Osteocyte (in vitro differentiated cells): ENCODE measurements around the gene AGBL2. TPM values are rescaled to one million over a fixed set of nuclear protein-coding genes. Genes with fewer than 3 reads are reported as not detected.
"Not testable (repeated sequence)": the region's sequence is repeated elsewhere in the genome, so short reads cannot be mapped to it uniquely, and the experiment has no call there.

ENCODE experiments used
- DNase-seq: peaks from one replicate; pipeline ENCODE4 v3.0.0; 2021; ENCODE audit warnings: mixed read lengths; ENCODE audit not compliant: unreplicated experiment; ENCODE audit errors: extremely low spot score
- H3K27ac Mint-ChIP-seq: one replicate; pipeline ENCODE4 v1.8.0; 2021; ENCODE audit warnings: mild to moderate bottlenecking, mixed read lengths; ENCODE audit not compliant: unreplicated experiment
- H3K27me3 Mint-ChIP-seq: one replicate; pipeline ENCODE4 v1.8.0; 2021; ENCODE audit warnings: mixed read lengths; ENCODE audit not compliant: unreplicated experiment
- H3K36me3 Mint-ChIP-seq: one replicate; pipeline ENCODE4 v1.8.0; 2021; ENCODE audit warnings: mixed read lengths; ENCODE audit not compliant: unreplicated experiment
- H3K4me1 Mint-ChIP-seq: one replicate; pipeline ENCODE4 v1.8.0; 2021; ENCODE audit warnings: mixed read lengths; ENCODE audit not compliant: unreplicated experiment
- H3K4me3 Mint-ChIP-seq: one replicate; pipeline ENCODE4 v1.8.0; 2021; ENCODE audit warnings: mild to moderate bottlenecking, moderate library complexity, mixed read lengths; ENCODE audit not compliant: unreplicated experiment
- H3K9me3 Mint-ChIP-seq: one replicate; pipeline ENCODE4 v1.8.0; 2021; ENCODE audit warnings: mixed read lengths; ENCODE audit not compliant: unreplicated experiment
- CTCF ChIP-seq: fragments of 200-600 bp; sonication (generic); IDR thresholded peaks from 2 replicates; pipeline ENCODE4 v1.5.0; 2021; ENCODE audit warnings: antibody characterized with exemption, mild to moderate bottlenecking, moderate library complexity
- total RNA-seq: library from RNA; stranded (reverse); gene quantifications from 2 replicates; pipeline ENCODE4 v1.2.1, GENCODE V29; 2021

Gene AGBL2
- total RNA-seq, 1 donor from 2014 or later, result 0.75 TPM

GRCh38 chr11:47689480-47689879, 25.7 kb downstream of the AGBL2 start:
- Mint-ChIP-seq H3K27me3 (no peaks in the 10 kb centered on the region), H3K36me3 (no peaks in the 10 kb centered on the region), H3K4me3 (no peak overlapping the region), H3K9me3 (no peaks in the 10 kb centered on the region), H3K27ac (no peak overlapping the region), H3K4me1 (no peaks in the 10 kb centered on the region)
- DNase-seq, result no peak
- no peak for TF ChIP-seq CTCF

- no peaks in the 10 kb centered on the region for H3K27me3 Mint-ChIP-seq
- no peak for TF ChIP-seq CTCF
- H3K4me3 Mint-ChIP-seq, result no peak overlapping the region
- no peaks in the 10 kb centered on the region for H3K9me3 Mint-ChIP-seq
- DNase-seq, result no peak
- no peaks in the 10 kb centered on the region for H3K4me1 Mint-ChIP-seq
- no peaks in the 10 kb centered on the region for H3K36me3 Mint-ChIP-seq
- no peak overlapping the region for H3K27ac Mint-ChIP-seq
Measured at GRCh38 chr11:47688991-47689390, 26.2 kb downstream of the AGBL2 start.

GRCh38 chr11:47688111-47688510, 27.1 kb downstream of the AGBL2 start:
- Mint-ChIP-seq H3K4me1 (no peaks in the 10 kb centered on the region), H3K36me3 (no peaks in the 10 kb centered on the region), H3K27me3 (no peaks in the 10 kb centered on the region), H3K4me3 (no peak overlapping the region), H3K9me3 (no peaks in the 10 kb centered on the region), H3K27ac (no peak overlapping the region)
- no peak for TF ChIP-seq CTCF
- no peak for DNase-seq

GRCh38 chr11:47686704-47687103, 28.5 kb downstream of the AGBL2 start:
- not testable (repeated sequence) for H3K27ac Mint-ChIP-seq, H3K9me3 Mint-ChIP-seq

GRCh38 chr11:47686151-47686550, 29.0 kb downstream of the AGBL2 start:
- Mint-ChIP-seq H3K27me3 (peaks cover 2% of the 10 kb centered on the region), H3K9me3 (no peaks in the 10 kb centered on the region), H3K27ac (no peak overlapping the region), H3K4me3 (no peak overlapping the region), H3K36me3 (no peaks in the 10 kb centered on the region), H3K4me1 (peaks cover 6% of the 10 kb centered on the region)
- DNase-seq, result no peak
- TF ChIP-seq CTCF, result no peak

More at GRCh38 chr11:47686704-47687103, 28.5 kb downstream of the AGBL2 start:
- H3K36me3 Mint-ChIP-seq, DNase-seq, H3K27me3 Mint-ChIP-seq, H3K4me1 Mint-ChIP-seq, H3K4me3 Mint-ChIP-seq: not testable (repeated sequence)

- DNase-seq, result no peak
- Mint-ChIP-seq H3K36me3 (no peaks in the 10 kb centered on the region), H3K27ac (no peak overlapping the region), H3K9me3 (no peaks in the 10 kb centered on the region), H3K27me3 (no peaks in the 10 kb centered on the region), H3K4me1 (peaks cover 2% of the 10 kb centered on the region), H3K4me3 (no peak overlapping the region)
- no peak for TF ChIP-seq CTCF
Measured at GRCh38 chr11:47675851-47676250, 39.3 kb downstream of the AGBL2 start.
